Hematopoietic multipotent progenitor cell treated with erythropoietin and hydrocortisone succinate and interleukin-3 and kit ligand, for 8 days (in vitro differentiated cells): ENCODE measurements around the gene SNX8.

Experiments
- DNase-seq: peaks from one replicate; pipeline ENCODE4 v3.0.0-alpha.2; 2015

SNX8 gene

GRCh38 chr7:2219136-2219535 is 95.1 kb downstream of the SNX8 start:
- no peak for DNase-seq

DNA sequence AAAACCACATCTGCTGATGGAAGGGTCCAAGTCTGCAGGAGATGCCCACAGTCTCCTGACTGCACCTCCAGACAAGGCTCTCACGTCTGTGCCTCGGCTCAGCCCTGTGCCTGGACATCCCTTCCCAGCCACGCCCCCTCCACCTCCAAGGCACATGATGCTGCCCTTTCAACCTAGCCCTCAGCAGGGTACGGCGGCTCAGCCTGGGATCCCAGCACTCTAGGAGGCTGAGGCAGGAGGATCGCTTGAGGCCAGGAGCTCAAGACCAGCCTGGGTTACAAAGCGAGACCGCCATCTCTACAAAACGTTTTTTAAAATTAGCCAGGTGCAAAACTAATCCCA is 95.8 kb downstream of the SNX8 start:
- no peak for DNase-seq

GRCh38 chr7:2217716-2218443 is 96.4 kb downstream of the SNX8 start:
- no peak for DNase-seq

- no peak for DNase-seq
Measured at GRCh38 chr7:2217206-2217605, 97.0 kb downstream of the SNX8 start.

DNA sequence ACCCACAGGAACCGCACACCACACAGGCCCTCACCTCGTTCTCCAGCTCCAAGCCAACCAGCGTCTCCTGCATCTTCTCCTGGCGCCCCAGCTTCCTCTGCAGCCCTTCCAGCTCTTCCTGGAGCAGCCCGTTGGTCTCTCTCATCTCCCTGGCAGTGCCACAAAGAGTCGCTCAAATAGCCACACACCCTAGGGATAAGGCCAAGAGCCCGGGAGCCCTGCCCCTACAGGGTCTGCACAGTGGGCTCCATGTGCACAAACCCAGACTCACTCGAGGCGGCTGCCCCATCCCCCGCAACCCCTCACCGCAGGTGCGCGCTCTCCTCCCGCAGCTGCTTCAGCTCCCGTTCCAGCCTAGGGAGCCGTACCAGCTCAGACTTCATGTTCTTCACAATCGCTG is 98.4 kb downstream of the SNX8 start:
- no peak for DNase-seq

DNA sequence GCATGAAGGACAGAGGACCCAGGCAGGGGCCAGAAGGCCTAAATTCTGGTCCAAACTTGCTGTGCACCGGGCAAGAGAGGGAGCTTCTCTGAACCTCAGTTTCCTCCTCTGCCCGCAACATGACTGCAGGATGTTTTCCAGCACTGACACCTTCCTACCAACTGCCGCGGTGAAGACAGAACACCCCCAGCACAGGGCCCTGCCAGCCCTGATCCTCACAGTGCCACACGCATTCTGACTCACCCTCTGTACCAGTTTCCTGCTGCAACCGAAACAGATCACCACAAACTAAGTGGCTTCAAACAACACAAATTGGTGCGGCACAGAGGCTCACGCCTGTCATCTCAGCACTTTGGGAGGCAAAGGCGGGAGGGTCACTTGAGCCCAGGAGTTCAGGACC is 99.6 kb downstream of the SNX8 start:
- DNase-seq: no peak

GRCh38 chr7:2213551-2214215 is 100.6 kb downstream of the SNX8 start:
- DNase-seq: no peak

GRCh38 chr7:2212906-2213305 is 101.3 kb downstream of the SNX8 start:
- DNase-seq: no peak

- DNase-seq: no peak
Measured at GRCh38 chr7:2211926-2212325, 102.3 kb downstream of the SNX8 start.

DNA sequence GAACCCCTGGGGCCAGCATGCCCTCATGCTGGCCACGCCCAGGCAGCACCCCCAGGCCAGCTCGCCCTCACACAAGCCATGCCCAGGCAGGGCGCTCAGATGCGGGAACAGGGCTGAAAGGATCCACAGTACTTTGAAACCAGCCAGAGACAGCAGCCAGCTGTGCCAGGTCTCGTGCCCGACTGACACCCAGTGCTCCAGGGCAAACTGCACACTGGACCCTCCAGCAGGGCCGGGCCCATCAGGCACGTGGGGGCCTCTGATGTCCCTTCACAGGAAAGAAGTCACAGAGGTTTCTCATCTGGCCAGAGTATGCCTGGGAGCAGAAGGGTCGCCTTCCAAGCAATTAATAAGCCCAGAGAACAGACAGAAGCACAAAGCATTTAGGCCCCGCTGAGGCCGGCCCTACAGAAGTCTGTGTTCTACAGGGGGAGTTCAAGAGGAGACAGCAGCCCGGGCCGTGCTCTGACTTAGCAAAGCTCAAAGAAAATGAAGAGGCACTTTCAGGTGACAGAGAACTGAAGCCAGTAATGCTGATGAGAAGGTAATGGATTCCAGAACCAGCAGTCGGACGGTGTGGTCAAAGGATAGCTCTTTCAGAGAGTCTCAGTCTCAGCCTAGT is 102.9 kb downstream of the SNX8 start:
- DNase-seq: no peak

DNA sequence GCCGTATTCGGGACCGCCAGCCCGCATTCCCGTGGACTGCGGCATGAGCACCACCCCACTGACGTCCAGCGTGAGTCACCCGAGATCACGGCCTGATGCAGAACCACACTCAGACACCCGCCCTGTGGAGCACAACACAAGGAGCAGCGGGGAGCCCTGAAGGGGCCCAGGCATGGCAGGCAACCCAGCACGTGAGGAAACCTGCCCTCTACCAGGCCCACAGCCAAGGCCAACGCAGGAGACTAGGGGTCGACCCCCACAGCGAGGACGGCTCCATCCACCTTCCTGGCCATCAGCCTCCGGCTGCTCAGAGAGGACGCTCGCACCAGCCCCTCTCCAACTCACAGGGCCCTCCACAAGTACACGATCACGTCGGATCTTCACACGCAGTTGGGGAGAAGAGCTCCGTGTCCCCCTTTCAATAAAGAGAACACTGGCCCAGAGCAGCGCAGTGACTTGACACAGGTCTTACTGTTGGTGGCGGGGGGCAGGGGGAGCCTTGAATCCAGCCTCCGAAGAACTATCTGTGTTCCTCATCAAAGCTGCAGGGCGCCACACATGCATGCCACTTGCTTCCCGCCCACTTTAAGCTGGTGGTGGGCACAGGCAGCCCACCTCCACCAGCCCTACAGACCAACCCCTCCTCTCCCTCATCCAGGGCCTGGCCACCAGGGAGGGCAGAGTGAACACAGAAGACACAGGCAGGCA is 103.5 kb downstream of the SNX8 start:
- DNase-seq: no peak

DNA sequence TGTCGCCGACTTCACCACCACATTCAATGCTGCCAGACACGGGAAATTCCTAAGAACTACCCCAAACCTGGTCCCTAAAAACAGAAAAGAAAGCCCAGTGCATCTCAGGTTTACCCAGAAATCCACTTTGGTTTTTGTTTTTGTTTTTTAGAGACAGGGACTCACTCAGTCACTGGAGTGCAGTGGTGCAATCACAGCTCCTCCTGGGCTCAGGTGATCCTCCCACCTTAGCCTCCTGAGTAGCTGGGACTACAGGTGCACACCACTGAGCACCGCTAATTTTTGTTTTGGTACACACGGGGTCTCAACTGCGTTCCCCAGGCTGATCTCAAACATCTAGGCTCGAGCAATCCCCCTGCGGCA is 104.3 kb downstream of the SNX8 start:
- DNase-seq: no peak

GRCh38 chr7:2209146-2209960 is 104.9 kb downstream of the SNX8 start:
- peak; percentile 60 for DNase-seq

- no peak for DNase-seq
Measured at GRCh38 chr7:2208712-2209111, 105.5 kb downstream of the SNX8 start.

GRCh38 chr7:2205036-2205780 is 109.0 kb downstream of the SNX8 start:
- DNase-seq: peak; percentile 14

GRCh38 chr7:2204446-2204845 is 109.8 kb downstream of the SNX8 start:
- no peak for DNase-seq

GRCh38 chr7:2203766-2204300 is 110.4 kb downstream of the SNX8 start:
- DNase-seq: no peak

GRCh38 chr7:2202901-2203765 is 111.1 kb downstream of the SNX8 start:
- DNase-seq: no peak

DNA sequence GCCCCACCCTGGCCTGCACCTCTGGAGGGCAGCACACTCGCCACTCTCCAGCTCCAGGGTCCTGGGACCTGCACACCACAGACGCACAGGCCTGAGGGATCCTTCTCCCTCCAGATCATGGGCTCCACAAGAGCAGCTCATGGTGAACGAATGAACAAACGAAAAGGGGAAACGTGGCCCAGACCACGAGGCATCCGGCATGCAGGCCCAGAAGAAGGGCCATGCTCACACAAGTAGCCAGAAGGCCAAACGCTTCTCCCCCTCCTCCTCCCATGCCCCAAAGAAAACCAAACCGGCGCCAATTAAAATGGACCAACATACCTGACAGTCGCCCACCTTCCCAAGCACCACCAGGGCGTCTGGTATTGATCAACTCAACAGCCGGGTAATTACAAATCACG is 111.9 kb downstream of the SNX8 start:
- no peak for DNase-seq
